Ovary (tissue), 3 donors: ENCODE data around the gene ABTB2.

Source experiments
- EP300 ChIP-seq: sonication (generic); formaldehyde crosslinking; IDR thresholded peaks from one replicate; pipeline ENCODE4 v1.6.1; 2017; ENCODE audit warnings: antibody characterized with exemption
- POLR2A ChIP-seq: fragments of 450-650 bp; IDR thresholded peaks from one replicate; pipeline ENCODE4 v1.6.1; 2017; ENCODE audit warnings: antibody characterized with exemption, mild to moderate bottlenecking, moderate library complexity
- TF ChIP-seq, protein P1 (sequence below), 3 donors: fragments of 450-650 bp in 2 of 3; fragments of 200-600 bp in 1 of 3; IDR thresholded peaks; one replicate each; pipeline versions ENCODE4 v1.5.1 to v1.8.0; 2016 to 2022; ENCODE audit warnings: antibody characterized with exemption in 3 of 3, mild to moderate bottlenecking in 1 of 3
- donor health status: DM: no; HTN: no; CAD: no.

DNA sequence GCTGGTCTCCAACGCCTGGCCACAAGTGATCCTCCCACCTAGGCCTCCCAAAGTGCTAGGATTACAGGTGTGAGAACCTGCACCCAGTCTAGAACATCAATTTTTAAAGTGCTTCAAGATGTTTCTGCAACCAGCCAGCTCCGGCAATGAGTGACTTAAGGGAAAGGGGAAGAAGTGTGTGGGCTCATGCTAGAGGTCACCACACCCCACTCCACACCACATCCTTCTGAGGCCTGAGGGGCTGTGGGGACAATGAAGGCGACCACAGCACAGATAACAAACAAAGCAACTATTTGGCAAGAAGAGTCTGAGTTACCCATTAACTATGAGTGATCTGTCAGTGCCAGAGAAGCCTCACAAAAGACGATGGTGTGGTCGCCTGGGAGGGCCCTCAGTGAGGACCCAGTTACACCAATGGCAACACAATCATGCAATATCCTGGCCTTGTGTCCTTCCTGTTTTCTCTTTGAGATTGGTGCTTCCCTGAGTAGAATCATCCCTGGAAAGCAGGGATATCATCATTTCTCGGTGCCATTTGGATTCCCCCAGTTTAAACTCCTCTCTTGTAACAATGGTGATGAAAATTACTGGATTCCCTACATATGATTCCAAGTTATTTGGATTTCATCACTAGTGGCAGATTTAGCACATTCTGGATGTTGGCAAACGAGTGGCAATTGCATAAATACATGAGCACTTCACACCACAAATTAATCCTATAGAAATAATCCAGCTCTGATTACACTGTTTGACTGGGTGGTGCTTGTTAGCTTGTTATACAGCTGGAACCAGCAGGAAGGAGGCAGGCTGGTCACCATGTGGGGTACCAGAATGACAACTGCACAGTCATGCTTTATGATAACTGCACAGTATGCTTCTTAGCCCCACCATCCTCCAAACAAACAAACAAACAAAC is 18.4 kb downstream of the ABTB2 start:
- TF ChIP-seq, protein P1, sequence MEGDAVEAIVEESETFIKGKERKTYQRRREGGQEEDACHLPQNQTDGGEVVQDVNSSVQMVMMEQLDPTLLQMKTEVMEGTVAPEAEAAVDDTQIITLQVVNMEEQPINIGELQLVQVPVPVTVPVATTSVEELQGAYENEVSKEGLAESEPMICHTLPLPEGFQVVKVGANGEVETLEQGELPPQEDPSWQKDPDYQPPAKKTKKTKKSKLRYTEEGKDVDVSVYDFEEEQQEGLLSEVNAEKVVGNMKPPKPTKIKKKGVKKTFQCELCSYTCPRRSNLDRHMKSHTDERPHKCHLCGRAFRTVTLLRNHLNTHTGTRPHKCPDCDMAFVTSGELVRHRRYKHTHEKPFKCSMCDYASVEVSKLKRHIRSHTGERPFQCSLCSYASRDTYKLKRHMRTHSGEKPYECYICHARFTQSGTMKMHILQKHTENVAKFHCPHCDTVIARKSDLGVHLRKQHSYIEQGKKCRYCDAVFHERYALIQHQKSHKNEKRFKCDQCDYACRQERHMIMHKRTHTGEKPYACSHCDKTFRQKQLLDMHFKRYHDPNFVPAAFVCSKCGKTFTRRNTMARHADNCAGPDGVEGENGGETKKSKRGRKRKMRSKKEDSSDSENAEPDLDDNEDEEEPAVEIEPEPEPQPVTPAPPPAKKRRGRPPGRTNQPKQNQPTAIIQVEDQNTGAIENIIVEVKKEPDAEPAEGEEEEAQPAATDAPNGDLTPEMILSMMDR (IDR thresholded peaks at IDR 0.05), result no peak
- TF ChIP-seq EP300 (no peak), POLR2A (no peak)
